K562 (cell line): ENCODE results near the gene PI4K2A. TPM values are rescaled to one million over a fixed set of nuclear protein-coding genes. Genes with fewer than 3 reads are reported as not detected.

ENCODE experiments used
- ATAC-seq: fragments of 200-7000 bp; cut with Tn5 transposase; 3 replicates; pipeline ENCODE4 v1.9.1; 2020; ENCODE audit warnings: moderate library complexity
- BruUV-seq: library from RNA; stranded (reverse); fragments of 400-500 nt; replicated peaks from 2 replicates; lab custom pipeline; 2021; lab: Mats Ljungman, UMichigan
- CTCF ChIA-PET: fragments of 300-600 bp; formaldehyde crosslinking; extraction: SDS; loops from one replicate; lab custom pipeline; 2021; ENCODE audit warnings: low intra/inter-chr PET ratio; lab: Yijun Ruan, JAX
- POLR2A ChIA-PET: fragments of 300-600, 350-650 bp; sonication (Branson Sonifier 250); formaldehyde crosslinking; extraction: SDS; loops from one replicate; lab custom pipeline; 2021; ENCODE audit warnings: antibody characterized with exemption, inconsistent platforms; lab: Yijun Ruan, JAX
- DNase-seq, 4 experiments: peaks; one replicate each; pipeline versions ENCODE4 v3.0.0 to v3.0.0-alpha.2; 2011 to 2018; ENCODE audit warnings: low spot score in 3 of 4, mixed read lengths in 3 of 4; ENCODE audit errors: extremely low read depth in 1 of 4
- FAIRE-seq: peaks from 2 replicates; lab custom pipeline; 2011; peaks lifted over from hg19 to GRCh38; lab: Jason Lieb, UNC
- H2AFZ ChIP-seq: 2 replicates; pipeline ENCODE4 v1.6.0; 2011; ENCODE audit warnings: low read depth, low read length, control low read depth, inconsistent platforms
- H3K27ac ChIP-seq: fragments of 200-600 bp; 3 replicates; pipeline ENCODE4 v1.8.0; 2011; ENCODE audit warnings: low read depth, mild to moderate bottlenecking, control low read depth, inconsistent platforms, low read length, moderate library complexity, mixed read lengths; ENCODE audit errors: extremely low read depth
- H3K27me3 ChIP-seq, 2 experiments: fragments of 300-600 bp in 1 of 2; 2 replicates in 1 of 2; 3 replicates in 1 of 2; pipeline versions ENCODE4 v1.6.0 to v1.8.0; 2011; ENCODE audit warnings: inconsistent platforms in 2 of 2, low read length in 2 of 2, mild to moderate bottlenecking in 1 of 2, mixed read lengths in 1 of 2, moderate library complexity in 1 of 2; ENCODE audit not compliant: control insufficient read depth in 2 of 2, insufficient read depth in 2 of 2
- H3K36me3 ChIP-seq: fragments of 300-600 bp; 3 replicates; pipeline ENCODE4 v1.8.0; 2011; ENCODE audit warnings: mild to moderate bottlenecking, low read length, inconsistent platforms; ENCODE audit not compliant: control insufficient read depth, insufficient read depth
- H3K4me1 ChIP-seq, 2 experiments: fragments of 200-600 bp in 1 of 2; replicated peaks in 1 of 2; 2 replicates in 1 of 2; 3 replicates in 1 of 2; pipeline versions ENCODE4 v1.5.1 to v1.8.0; 2011; ENCODE audit warnings: inconsistent platforms in 2 of 2, low read length in 2 of 2, mild to moderate bottlenecking in 1 of 2, mixed read lengths in 1 of 2, moderate library complexity in 1 of 2; ENCODE audit not compliant: control insufficient read depth in 2 of 2, insufficient read depth in 2 of 2
- H3K4me2 ChIP-seq: 2 replicates; pipeline ENCODE4 v1.6.1; 2011; ENCODE audit warnings: low read length, control low read depth, inconsistent platforms, mixed read lengths; ENCODE audit not compliant: insufficient read depth
- H3K4me3 ChIP-seq: fragments of 200-600 bp; sonication (generic), shearing (Covaris generic); 2 replicates; pipeline ENCODE4 v1.5.1; 2016; ENCODE audit warnings: control low read depth, inconsistent platforms
- H3K79me2 ChIP-seq: fragments of 200-600 bp; 3 replicates; pipeline ENCODE4 v1.8.0; 2011; ENCODE audit warnings: low read length, inconsistent platforms; ENCODE audit not compliant: control insufficient read depth, insufficient read depth
- H3K9ac ChIP-seq, 2 experiments: 2 replicates each; pipeline versions ENCODE4 v1.6.0 to v1.6.1; 2011; ENCODE audit warnings: low read depth in 2 of 2, low read length in 2 of 2, control low read depth in 1 of 2, inconsistent platforms in 1 of 2, mild to moderate bottlenecking in 1 of 2, mixed read lengths in 1 of 2; ENCODE audit not compliant: insufficient read depth in 1 of 2
- H3K9me1 ChIP-seq: one replicate; pipeline ENCODE4 v1.6.0; 2011; ENCODE audit warnings: inconsistent platforms, mild to moderate bottlenecking, low read length, moderate library complexity; ENCODE audit not compliant: control insufficient read depth, insufficient read depth
- H3K9me3 ChIP-seq: replicated peaks from 2 replicates; pipeline ENCODE4 v1.5.1; 2011; ENCODE audit warnings: low read depth, low read length, inconsistent platforms; ENCODE audit not compliant: control insufficient read depth, insufficient read depth
- H4K20me1 ChIP-seq: replicated peaks from 2 replicates; pipeline ENCODE4 v1.6.1; 2011; ENCODE audit warnings: low read length, inconsistent platforms, mixed read lengths; ENCODE audit not compliant: control insufficient read depth, insufficient read depth
- ARID1B ChIP-seq: fragments of 450-650 bp; IDR thresholded peaks from 2 replicates; pipeline ENCODE4 v1.6.1; 2016; ENCODE audit warnings: antibody characterized with exemption, mild to moderate bottlenecking, inconsistent platforms
- FIP1L1 ChIP-seq: fragments of 200-400 bp; formaldehyde crosslinking; IDR thresholded peaks from 2 replicates; pipeline ENCODE4 v1.6.1; 2018; ENCODE audit warnings: mild to moderate bottlenecking, low read depth, low read length; ENCODE audit not compliant: poor library complexity, severe bottlenecking
- POLR2G ChIP-seq: fragments of 200-400 bp; formaldehyde crosslinking; IDR thresholded peaks from 2 replicates; pipeline ENCODE4 v1.6.1; 2017; ENCODE audit warnings: low read depth, mild to moderate bottlenecking, antibody characterized with exemption, low read length, moderate library complexity
- PTRF ChIP-seq: fragments of 450-650 bp; IDR thresholded peaks from 2 replicates; pipeline ENCODE4 v1.6.1; 2016; ENCODE audit warnings: mild to moderate bottlenecking, missing genetic modification characterization, missing compliant biosample characterization
- PYGO2 ChIP-seq: fragments of 450-650 bp; IDR thresholded peaks from 2 replicates; pipeline ENCODE4 v1.6.1; 2016; ENCODE audit warnings: mild to moderate bottlenecking, missing genetic modification characterization, moderate library complexity, missing compliant biosample characterization
- RBBP5 ChIP-seq: fragments of 200-600 bp; sonication (generic); IDR thresholded peaks from 2 replicates; pipeline ENCODE4 v1.6.1; 2012; ENCODE audit warnings: borderline replicate concordance, mild to moderate bottlenecking, low read length, control low read depth, inconsistent platforms; ENCODE audit not compliant: insufficient read depth, poor library complexity, severe bottlenecking
- SIN3B ChIP-seq: fragments of 450-650 bp; IDR thresholded peaks from 2 replicates; pipeline ENCODE4 v1.6.1; 2017; ENCODE audit warnings: low read depth, mild to moderate bottlenecking, moderate library complexity
- SIX5 ChIP-seq, 2 experiments: IDR thresholded peaks; 2 replicates each; pipeline ENCODE4 v1.6.1; 2011; ENCODE audit warnings: low read length in 2 of 2, borderline replicate concordance in 1 of 2, low read depth in 1 of 2, mild to moderate bottlenecking in 1 of 2, moderate library complexity in 1 of 2; ENCODE audit not compliant: insufficient read depth in 1 of 2
- SMAD2 ChIP-seq: fragments of 150-350 bp; IDR thresholded peaks from 2 replicates; pipeline ENCODE4 v1.6.1; 2014; ENCODE audit warnings: low read depth, mild to moderate bottlenecking, low read length
- SMARCA5 ChIP-seq: fragments of 450-650 bp; IDR thresholded peaks from 2 replicates; pipeline ENCODE4 v1.6.1; 2016
- ZNF274 ChIP-seq: IDR thresholded peaks from 2 replicates; pipeline ENCODE4 v1.6.1; 2011; ENCODE audit warnings: low read depth, mild to moderate bottlenecking, low read length, moderate library complexity, borderline replicate concordance
- ZNF384 ChIP-seq: IDR thresholded peaks from 2 replicates; pipeline ENCODE4 v1.6.1; 2012; ENCODE audit warnings: low read depth, low read length, improper control_type of control experiment
- ZNF644 ChIP-seq: fragments of 200-800 bp; sonication (Bioruptor generic); IDR thresholded peaks from 2 replicates; pipeline ENCODE4 v1.6.1; 2016; ENCODE audit warnings: low read depth, missing genetic modification characterization, missing compliant biosample characterization
- WGBS: fragments of 100-300 bp; shearing (Covaris generic); methylation state at CpG from one replicate; pipeline ENCODE4 v1.1.6; 2016; ENCODE audit warnings: low coverage, mixed read lengths; ENCODE audit not compliant: insufficient coverage; ENCODE audit errors: missing lambda C conversion rate; 5-methylcytosine and 5-hydroxymethylcytosine counted together
- in situ Hi-C: fragments of 300-500 bp; cut with MboI; formaldehyde crosslinking; loops from 4 replicates; pipeline ENCODE4 v1.15.0; 2018; ENCODE audit warnings: inconsistent platforms, mixed read lengths
- intact Hi-C: fragments of 100-400 bp; cut with micrococcal nuclease; formaldehyde crosslinking; loops from 2 replicates; pipeline ENCODE4 v1.14.2; 2022
- polyA plus RNA-seq, 8 experiments: library from polyadenylated mRNA; depleted of rRNA in 4 of 8; stranded (reverse) in 5 of 8; unstranded in 3 of 8; fragments of >200 nt; fragmentation: Nextera tagmentation in 2 of 8; fragmentation: Illumina TruSeq in 1 of 8; extraction: Ambion mirVana in 2 of 8; extraction: Trizol in 1 of 8; gene quantifications; 2 replicates each; pipeline versions ENCODE4 v1.2.1 to v1.2.3, GENCODE V29; 2011 to 2014; ENCODE audit warnings: inconsistent platforms in 1 of 8, missing spikeins in 1 of 8
- total RNA-seq, 7 experiments: library from RNA; depleted of rRNA in 6 of 7; stranded (reverse); fragments of >200 nt in 6 of 7; fragmentation: Illumina TruSeq in 2 of 7; extraction: Trizol in 2 of 7; gene quantifications; 2 replicates each; pipeline versions ENCODE4 v1.2.1 to v1.2.3, GENCODE V29; 2011 to 2021; ENCODE audit warnings: low replicate concordance in 1 of 7

The PI4K2A gene
- total and polyA plus RNA-seq, 9 of the 15 experiments (the other 6 are each of a cell fraction or from before 2014, with no cell fraction given), result 4.4 to 28.4 (median 16.5) TPM

GRCh38 chr10:97644936-97645335, 4.5 kb downstream of the PI4K2A start:
- H3K27ac ChIP-seq, result no peak overlapping the region
- in situ Hi-C loops, result no loop called here
- peaks cover 31% of the 10 kb centered on the region for H3K36me3 ChIP-seq
- no peak overlapping the region for H2AFZ ChIP-seq
- intact Hi-C loops, result no loop called here
- no peak overlapping the region for H3K9ac ChIP-seq
- ATAC-seq, result no peak
- WGBS, result 90% methylated on average over 4 of the region's 4 CpGs
- CTCF ChIA-PET, result no interaction called here
- no peaks in the 10 kb centered on the region for H3K27me3 ChIP-seq
- no TSS peak for BruUV-seq
- TF ChIP-seq SMARCA5 (no peak), FIP1L1 (no peak), PTRF (tag) (no peak), POLR2G (no peak), ARID1B (no peak), RBBP5 (no peak), SIN3B (no peak), SIX5 (IDR thresholded peaks at IDR 0.05; ENCODE audit: borderline replicate concordance in 1 of 2, insufficient read depth in 1 of 2, low read depth in 1 of 2, low read length in 2 of 2) (no peak), ZNF384 (no peak), ZNF274 (no peak), PYGO2 (tag) (no peak), SMAD2 (no peak), ZNF644 (tag) (no peak)
- H3K4me3 ChIP-seq, result no peak overlapping the region
- DNase-seq, result no peak
- H3K79me2 ChIP-seq, result peaks cover 66% of the 10 kb centered on the region
- no peaks in the 10 kb centered on the region for H4K20me1 ChIP-seq
- H3K4me2 ChIP-seq, result no peak overlapping the region
- POLR2A ChIA-PET, result interaction anchor here (0.6 to 0.9 kb wide), 2 partner anchors 18 to 19 kb away, joined by 3 to 4 read pairs; no protein-coding TSS in a partner anchor
- H3K4me1 ChIP-seq, result peaks cover 13 to 31% of the 10 kb centered on the region in 2 experiments
- H3K9me1 ChIP-seq, result no peaks in the 10 kb centered on the region
- no peak for FAIRE-seq
- H3K9me3 ChIP-seq, result no peaks in the 10 kb centered on the region
